Keratinocyte (primary cell): ENCODE measurements around the gene DCAF4. TPM values are rescaled to one million over a fixed set of nuclear protein-coding genes. Genes with fewer than 3 reads are reported as not detected.

Experiments used
- DNase-seq: peaks from one replicate; pipeline ENCODE4 v3.0.0-alpha.2; 2011; ENCODE audit warnings: low read depth, missing footprints, low spot score
- FAIRE-seq: peaks from 2 replicates; lab custom pipeline; 2011; peaks lifted over from hg19 to GRCh38; lab: Jason Lieb, UNC
- H2AFZ ChIP-seq: 2 replicates; pipeline ENCODE4 v1.6.0; 2012; ENCODE audit warnings: low read length, control low read depth, inconsistent platforms; ENCODE audit not compliant: control insufficient read depth
- H3K27ac ChIP-seq: 2 replicates; pipeline ENCODE4 v1.5.1; 2011; ENCODE audit warnings: low read length; ENCODE audit not compliant: control insufficient read depth, insufficient read depth
- H3K27me3 ChIP-seq: 3 replicates; pipeline ENCODE4 v1.6.0; 2011; ENCODE audit warnings: low read length; ENCODE audit not compliant: control insufficient read depth, insufficient read depth; ENCODE audit errors: extremely low read depth
- H3K36me3 ChIP-seq, 2 experiments: 2 replicates in 1 of 2; 3 replicates in 1 of 2; pipeline ENCODE4 v1.5.1; 2011; ENCODE audit warnings: low read length in 2 of 2, mild to moderate bottlenecking in 1 of 2; ENCODE audit not compliant: control insufficient read depth in 2 of 2, insufficient read depth in 2 of 2; ENCODE audit errors: extremely low read depth in 1 of 2
- H3K4me1 ChIP-seq: 3 replicates; pipeline ENCODE4 v1.5.1; 2011; ENCODE audit warnings: low read length; ENCODE audit not compliant: control insufficient read depth, insufficient read depth; ENCODE audit errors: extremely low read depth
- H3K4me2 ChIP-seq: 3 replicates; pipeline ENCODE4 v1.6.0; 2011; ENCODE audit warnings: low read depth, low read length; ENCODE audit not compliant: control insufficient read depth, insufficient read depth; ENCODE audit errors: extremely low read depth
- H3K4me3 ChIP-seq, 3 experiments: fragments of 200-600 bp in 1 of 3; sonication (generic) in 1 of 3; 2 replicates in 2 of 3; 3 replicates in 1 of 3; pipeline ENCODE4 v1.5.1; 2011 to 2016; ENCODE audit warnings: low read length in 3 of 3, mild to moderate bottlenecking in 3 of 3, control low read depth in 2 of 3, inconsistent platforms in 1 of 3, low read depth in 1 of 3, mixed read lengths in 1 of 3, mixed run types in 1 of 3, moderate library complexity in 1 of 3; ENCODE audit not compliant: control insufficient read depth in 2 of 3, insufficient read depth in 2 of 3; ENCODE audit errors: extremely low read depth in 1 of 3
- H3K79me2 ChIP-seq: 2 replicates; pipeline ENCODE4 v1.6.0; 2012; ENCODE audit warnings: low read length; ENCODE audit not compliant: control insufficient read depth, insufficient read depth
- H3K9ac ChIP-seq: 3 replicates; pipeline ENCODE4 v1.6.0; 2011; ENCODE audit warnings: low read length; ENCODE audit not compliant: control insufficient read depth, insufficient read depth; ENCODE audit errors: extremely low read depth
- H3K9me1 ChIP-seq: 3 replicates; pipeline ENCODE4 v1.6.0; 2011; ENCODE audit warnings: low read length; ENCODE audit not compliant: control insufficient read depth, insufficient read depth; ENCODE audit errors: extremely low read depth
- H3K9me3 ChIP-seq: 2 replicates; pipeline ENCODE4 v1.5.1; 2012; ENCODE audit warnings: low read depth, low read length; ENCODE audit not compliant: control insufficient read depth
- H4K20me1 ChIP-seq: 3 replicates; pipeline ENCODE4 v1.6.0; 2011; ENCODE audit warnings: low read length; ENCODE audit not compliant: control insufficient read depth, insufficient read depth; ENCODE audit errors: extremely low read depth
- CTCF ChIP-seq, 3 experiments: IDR thresholded peaks in 1 of 3; conservative IDR thresholded peaks in 1 of 3; optimal IDR thresholded peaks in 1 of 3; 2 replicates in 2 of 3; 3 replicates in 1 of 3; pipeline versions ENCODE3 to v1.5.1; 2011; ENCODE audit warnings: low read length in 3 of 3, mild to moderate bottlenecking in 3 of 3, moderate library complexity in 2 of 3, control low read depth in 1 of 3, inconsistent platforms in 1 of 3; ENCODE audit not compliant: insufficient read depth in 2 of 3; ENCODE audit errors: extremely low read depth in 1 of 3
- EZH2 ChIP-seq: IDR thresholded peaks from one replicate; pipeline ENCODE4 v1.6.1; 2012; ENCODE audit warnings: inconsistent platforms, mild to moderate bottlenecking, low read length, moderate library complexity
- dilution Hi-C: fragments of 300-500 bp; cut with MboI; formaldehyde crosslinking; loops from one replicate; pipeline ENCODE4 v1.7.0; 2020; ENCODE audit warnings: low sequenced_read_pairs; ENCODE audit not compliant: extremely low pct_ligation_motif_present
- polyA plus RNA-seq, 5 experiments: library from polyadenylated mRNA; depleted of rRNA in 3 of 5; stranded (reverse) in 3 of 5; stranded (forward) in 1 of 5; unstranded in 1 of 5; fragments of >200 nt; gene quantifications; 1 replicate in 1 of 5; 2 replicates in 3 of 5; 3 replicates in 1 of 5; pipeline versions ENCODE4 v1.2.1 to v1.2.3, GENCODE V29; 2011 to 2012; ENCODE audit warnings: missing spikeins in 2 of 5, low read depth in 1 of 5, low replicate concordance in 1 of 5

DCAF4 gene
- polyA plus RNA-seq, 1 donor (not counting 4 experiments of a cell fraction or from before 2014, with no cell fraction given): 26.1 TPM

GRCh38 chr14:72932893-72933292 lies 6.6 kb downstream of the DCAF4 start:
- Histone ChIP-seq H3K4me2 (no peak overlapping the region), H3K9ac (no peak overlapping the region), H3K27me3 (no peaks in the 10 kb centered on the region), H3K4me3 (no peak overlapping the region), H3K9me1 (no peaks in the 10 kb centered on the region), H3K36me3 (peaks cover under 1 to 3% of the 10 kb centered on the region in 2 experiments), H2AFZ (no peak overlapping the region), H3K27ac (no peak overlapping the region), H3K79me2 (peaks cover 47% of the 10 kb centered on the region), H4K20me1 (no peaks in the 10 kb centered on the region), H3K9me3 (no peaks in the 10 kb centered on the region), H3K4me1 (no peaks in the 10 kb centered on the region)
- TF ChIP-seq EZH2: no peak
- dilution Hi-C loops: no loop called here
- DNase-seq: no peak
- no peak for FAIRE-seq

- TF ChIP-seq EZH2 (no peak), CTCF (optimal IDR thresholded peaks at IDR 0.05 in 1 of 3, IDR thresholded peaks at IDR 0.05 in 1 of 3, conservative IDR thresholded peaks at IDR 0.05 in 1 of 3; ENCODE audit: extremely low read depth in 1 of 3, insufficient read depth in 2 of 3, low read length in 3 of 3) (no peak)
- H2AFZ ChIP-seq: no peak overlapping the region
- no peaks in the 10 kb centered on the region for H3K9me1 ChIP-seq
- DNase-seq (no peak), FAIRE-seq (no peak)
- H3K9ac ChIP-seq: no peak overlapping the region
- peaks cover 12 to 31% of the 10 kb centered on the region in 2 experiments for H3K36me3 ChIP-seq
- H3K4me2 ChIP-seq: no peak overlapping the region
- H4K20me1 ChIP-seq: no peaks in the 10 kb centered on the region
- no peak overlapping the region for H3K27ac ChIP-seq
- no peaks in the 10 kb centered on the region for H3K9me3 ChIP-seq
- H3K79me2 ChIP-seq: peaks cover 6% of the 10 kb centered on the region
- H3K4me1 ChIP-seq: no peaks in the 10 kb centered on the region
- H3K4me3 ChIP-seq: no peak overlapping the region
- H3K27me3 ChIP-seq: no peaks in the 10 kb centered on the region
- dilution Hi-C loops: no loop called here
Observed at GRCh38 chr14:72939630-72940029, 13.4 kb downstream of the DCAF4 start.

- Histone ChIP-seq H3K9me3 (no peaks in the 10 kb centered on the region), H3K4me1 (no peaks in the 10 kb centered on the region), H3K9me1 (no peaks in the 10 kb centered on the region), H3K36me3 (peaks cover 19 to 35% of the 10 kb centered on the region in 2 experiments), H3K4me3 (no peak overlapping the region), H4K20me1 (no peaks in the 10 kb centered on the region), H3K79me2 (no peaks in the 10 kb centered on the region), H3K27me3 (no peaks in the 10 kb centered on the region), H3K27ac (no peak overlapping the region), H3K4me2 (no peak overlapping the region), H3K9ac (no peak overlapping the region), H2AFZ (no peak overlapping the region)
- TF ChIP-seq CTCF (optimal IDR thresholded peaks at IDR 0.05 in 1 of 3, IDR thresholded peaks at IDR 0.05 in 1 of 3, conservative IDR thresholded peaks at IDR 0.05 in 1 of 3; ENCODE audit: extremely low read depth in 1 of 3, insufficient read depth in 2 of 3, low read length in 3 of 3) (no peak), EZH2 (no peak)
- dilution Hi-C loops: no loop called here
- DNase-seq (no peak), FAIRE-seq (no peak)
Observed at GRCh38 chr14:72941286-72941985, 15.2 kb downstream of the DCAF4 start.
